ENCODE results near the gene GNAQ. TPM values are rescaled to one million over a fixed set of nuclear protein-coding genes. Genes with fewer than 3 reads are reported as not detected.

The GNAQ gene
- polyA plus RNA-seq, 3 donors, result 8.3 to 51.0 (median 9.6) TPM

GRCh38 chr9:77933976-77934375 lies 97.6 kb downstream of the GNAQ start:
- Histone ChIP-seq H3K27ac (ENCODE audit: low read depth in 1 of 2, low read length in 2 of 2) (peak overlapping the region in 1 of 2 donors; percentile 80), H3K4me1 (ENCODE audit: control insufficient read depth in 1 of 2, insufficient read depth in 2 of 2, low read length in 2 of 2) (peaks cover 41 to 43% of the 10 kb centered on the region in 2 donors), H2AFZ (ENCODE audit: insufficient read depth, low read depth, low read length, poor library complexity, severe bottlenecking) (no peak overlapping the region), H3K79me2 (ENCODE audit: insufficient read depth, low read length) (peaks cover 92% of the 10 kb centered on the region), H3K36me3 (replicated peaks in 1 of 2; ENCODE audit: control insufficient read depth in 1 of 2, insufficient read depth in 2 of 2, low read length in 2 of 2) (peaks cover 0 to 5% of the 10 kb centered on the region in 2 donors), H4K20me1 (ENCODE audit: insufficient read depth, low read length) (peaks cover 79% of the 10 kb centered on the region), H3K4me3 (replicated peaks in 1 of 3; ENCODE audit: low read depth in 2 of 3, low read length in 3 of 3) (no peak overlapping the region), H3K4me2 (replicated peaks; ENCODE audit: extremely low read depth, low read length, poor library complexity, severe bottlenecking) (no peak overlapping the region), H3K9ac (ENCODE audit: insufficient read depth, low read length, poor library complexity, severe bottlenecking) (no peak overlapping the region), H3K27me3 (ENCODE audit: control insufficient read depth in 2 of 2, insufficient read depth in 2 of 2, low read length in 2 of 2) (no peaks in the 10 kb centered on the region), H3K9me3 (replicated peaks in 1 of 2; ENCODE audit: control insufficient read depth in 1 of 2, insufficient read depth in 1 of 2, low read length in 2 of 2) (no peaks in the 10 kb centered on the region)
- Mint-ChIP-seq H3K36me3 (peaks cover 21 to 25% of the 10 kb centered on the region in 2 donors), H3K27ac (peak overlapping the region in 4 of 7 donors; percentile 20 to 94 (median 71)), H3K4me3 (no peak overlapping the region), H3K27me3 (ENCODE audit: low read depth in 3 of 3) (peaks cover 0 to 1% (median 0%) of the 10 kb centered on the region in 3 donors), H3K4me1 (peaks cover 53% of the 10 kb centered on the region), H3K9me3 (peaks cover 0 to 3% (median 0%) of the 10 kb centered on the region in 7 donors)
- no peak for TF ChIP-seq CTCF (IDR thresholded peaks at IDR 0.05)
- 100% methylated on average over 5 of the region's 8 CpGs for WGBS (ENCODE audit: insufficient coverage)
- intact Hi-C loops (cut with micrococcal nuclease), result loop anchor here in 1 of 2 donors (10.0 kb wide), 1 partner anchor 69 kb away; no protein-coding TSS in a partner anchor
- DNase-seq, result no peak

- peak overlapping the region in 6 of 7 donors; percentile 27 to 85 (median 73) for H3K27ac Mint-ChIP-seq
- Histone ChIP-seq H3K4me2 (replicated peaks; ENCODE audit: extremely low read depth, low read length, poor library complexity, severe bottlenecking) (no peak overlapping the region), H3K27me3 (ENCODE audit: control insufficient read depth in 2 of 2, insufficient read depth in 2 of 2, low read length in 2 of 2) (no peaks in the 10 kb centered on the region), H3K79me2 (ENCODE audit: insufficient read depth, low read length) (peaks cover 90% of the 10 kb centered on the region), H3K36me3 (replicated peaks in 1 of 2; ENCODE audit: control insufficient read depth in 1 of 2, insufficient read depth in 2 of 2, low read length in 2 of 2) (peaks cover 0 to 11% of the 10 kb centered on the region in 2 donors), H3K9me3 (replicated peaks in 1 of 2; ENCODE audit: control insufficient read depth in 1 of 2, insufficient read depth in 1 of 2, low read length in 2 of 2) (no peaks in the 10 kb centered on the region), H2AFZ (ENCODE audit: insufficient read depth, low read depth, low read length, poor library complexity, severe bottlenecking) (no peak overlapping the region), H3K4me1 (ENCODE audit: control insufficient read depth in 1 of 2, insufficient read depth in 2 of 2, low read length in 2 of 2) (peaks cover 45 to 47% of the 10 kb centered on the region in 2 donors), H4K20me1 (ENCODE audit: insufficient read depth, low read length) (peaks cover 76% of the 10 kb centered on the region), H3K9ac (ENCODE audit: insufficient read depth, low read length, poor library complexity, severe bottlenecking) (no peak overlapping the region), H3K4me3 (replicated peaks in 1 of 3; ENCODE audit: low read depth in 2 of 3, low read length in 3 of 3) (no peak overlapping the region), H3K27ac (ENCODE audit: low read depth in 1 of 2, low read length in 2 of 2) (peak overlapping the region; percentile 5 to 9)
- peaks cover 0 to 3% (median 0%) of the 10 kb centered on the region in 7 donors for H3K9me3 Mint-ChIP-seq
- peaks cover 16 to 24% of the 10 kb centered on the region in 2 donors for H3K36me3 Mint-ChIP-seq
- intact Hi-C loops (cut with micrococcal nuclease), result loop anchor here in 1 of 2 donors (10.0 kb wide), 1 partner anchor 68 kb away; no protein-coding TSS in a partner anchor
- H3K4me1 Mint-ChIP-seq, result peaks cover 50% of the 10 kb centered on the region
- H3K27me3 Mint-ChIP-seq (ENCODE audit: low read depth in 3 of 3), result peaks cover 0 to 1% (median 0%) of the 10 kb centered on the region in 3 donors
- H3K4me3 Mint-ChIP-seq, result no peak overlapping the region
- no peak for TF ChIP-seq CTCF (IDR thresholded peaks at IDR 0.05)
- WGBS (ENCODE audit: insufficient coverage), result 70% methylated on average over 4 of the region's 7 CpGs
- peak; percentile 38 to 60 (median 49) for DNase-seq
These were observed 98.6 kb downstream of the GNAQ start for GRCh38 chr9:77933019-77933418.

Data from CD14-positive monocyte (primary cell).